Choroid plexus epithelial cell (primary cell): ENCODE data around the gene TCF7L2.

Source experiments
- DNase-seq: peaks from one replicate; pipeline ENCODE4 v3.0.0-alpha.2; 2010; ENCODE audit warnings: low read depth
- H3K4me3 ChIP-seq: 2 replicates; pipeline ENCODE4 v1.5.1; 2011; ENCODE audit warnings: low read depth, mild to moderate bottlenecking, control low read depth, low read length, moderate library complexity
- TF ChIP-seq, protein P1 (sequence below): conservative IDR thresholded peaks from 2 replicates; pipeline ENCODE4 v1.5.1; 2011; ENCODE audit warnings: low read depth, mild to moderate bottlenecking, control low read depth, inconsistent platforms, low read length, moderate library complexity

TCF7L2 gene

DNA sequence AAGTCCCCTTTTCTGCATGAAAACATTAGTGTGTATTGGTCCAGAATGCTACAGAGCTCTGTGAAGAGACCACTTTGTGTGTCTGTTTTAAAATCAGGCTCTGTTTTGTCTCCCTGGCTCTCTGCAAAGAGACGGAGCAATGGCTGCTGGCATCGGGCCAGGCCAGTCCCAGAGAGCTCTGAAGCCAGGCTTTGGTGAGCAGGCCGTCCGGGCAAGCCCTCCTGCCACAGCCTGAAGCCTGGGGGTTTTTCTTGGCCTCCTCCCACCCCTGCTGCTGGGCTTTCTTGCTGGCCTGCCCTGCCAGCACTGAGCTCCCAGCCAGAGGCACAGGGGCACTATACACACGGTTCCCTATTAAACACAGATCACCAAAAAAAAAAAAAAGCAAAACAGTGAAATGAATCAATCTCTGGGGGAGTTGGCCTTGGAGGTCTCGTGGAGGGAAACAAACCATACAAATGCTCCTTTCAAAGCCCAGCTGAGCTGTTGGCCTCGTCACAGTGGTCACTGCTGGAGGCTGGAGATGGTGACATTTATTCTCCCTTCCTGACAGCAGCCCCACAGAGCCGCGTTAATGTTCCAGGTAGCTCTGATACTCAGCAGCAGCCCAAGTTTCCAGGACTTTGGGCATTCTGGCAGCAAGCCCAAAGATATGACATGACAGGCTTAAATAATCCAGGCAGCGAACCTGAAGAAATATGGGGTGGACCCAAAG is 237.2 kb downstream of the TCF7L2 start:
- TF ChIP-seq, protein P1, sequence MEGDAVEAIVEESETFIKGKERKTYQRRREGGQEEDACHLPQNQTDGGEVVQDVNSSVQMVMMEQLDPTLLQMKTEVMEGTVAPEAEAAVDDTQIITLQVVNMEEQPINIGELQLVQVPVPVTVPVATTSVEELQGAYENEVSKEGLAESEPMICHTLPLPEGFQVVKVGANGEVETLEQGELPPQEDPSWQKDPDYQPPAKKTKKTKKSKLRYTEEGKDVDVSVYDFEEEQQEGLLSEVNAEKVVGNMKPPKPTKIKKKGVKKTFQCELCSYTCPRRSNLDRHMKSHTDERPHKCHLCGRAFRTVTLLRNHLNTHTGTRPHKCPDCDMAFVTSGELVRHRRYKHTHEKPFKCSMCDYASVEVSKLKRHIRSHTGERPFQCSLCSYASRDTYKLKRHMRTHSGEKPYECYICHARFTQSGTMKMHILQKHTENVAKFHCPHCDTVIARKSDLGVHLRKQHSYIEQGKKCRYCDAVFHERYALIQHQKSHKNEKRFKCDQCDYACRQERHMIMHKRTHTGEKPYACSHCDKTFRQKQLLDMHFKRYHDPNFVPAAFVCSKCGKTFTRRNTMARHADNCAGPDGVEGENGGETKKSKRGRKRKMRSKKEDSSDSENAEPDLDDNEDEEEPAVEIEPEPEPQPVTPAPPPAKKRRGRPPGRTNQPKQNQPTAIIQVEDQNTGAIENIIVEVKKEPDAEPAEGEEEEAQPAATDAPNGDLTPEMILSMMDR, result no peak
- peak; percentile 44 for DNase-seq
- H3K4me3 ChIP-seq, result no peak overlapping the region

DNA sequence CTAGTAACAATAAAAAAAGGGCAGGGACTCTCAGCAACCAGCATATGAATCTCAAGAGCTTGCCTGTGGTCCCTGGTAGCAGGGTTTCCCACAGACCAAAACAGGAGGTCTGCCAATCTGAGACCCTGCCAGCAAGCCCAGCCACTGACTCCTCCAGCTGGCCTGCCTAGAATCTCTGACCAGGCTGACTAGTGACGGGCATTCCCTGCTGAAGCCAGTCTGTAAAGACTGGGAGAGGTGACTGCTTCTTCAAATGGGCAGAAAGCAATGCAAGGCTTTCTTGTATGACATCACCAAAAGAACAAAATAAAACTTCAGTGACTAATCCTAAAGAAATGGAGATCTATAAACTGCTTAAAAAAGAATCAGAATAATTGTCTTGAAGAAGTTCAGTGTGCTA is 249.4 kb downstream of the TCF7L2 start:
- TF ChIP-seq, protein P1, result no peak
- DNase-seq, result peak; percentile 33
- no peak overlapping the region for H3K4me3 ChIP-seq

GRCh38 chr10:113202011-113202410 is 252.0 kb downstream of the TCF7L2 start:
- no peak overlapping the region for H3K4me3 ChIP-seq
- TF ChIP-seq, protein P1, result no peak
- DNase-seq, result no peak

DNA sequence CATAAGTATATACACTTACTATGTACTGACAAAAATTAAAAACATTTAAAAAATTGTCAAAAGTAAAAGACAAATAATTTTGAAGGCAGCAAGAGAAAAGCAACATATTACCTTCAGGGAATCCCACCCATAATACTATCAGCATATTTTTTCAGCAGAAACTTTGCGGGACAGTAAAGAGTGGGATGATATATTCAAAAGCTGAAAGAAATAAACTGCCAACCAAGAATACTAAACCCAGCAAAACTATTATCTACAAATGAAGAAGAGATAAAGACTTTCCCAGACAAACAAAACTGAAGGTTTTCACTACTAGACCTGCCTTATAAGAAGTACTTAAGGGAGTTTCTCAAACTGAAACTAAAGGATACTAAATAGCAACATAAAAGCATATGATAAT is 257.9 kb downstream of the TCF7L2 start:
- H3K4me3 ChIP-seq, result no peak overlapping the region
- TF ChIP-seq, protein P1, result no peak
- no peak for DNase-seq

- no peak overlapping the region for H3K4me3 ChIP-seq
- TF ChIP-seq, protein P1, result no peak
- DNase-seq, result no peak
These were observed 263.0 kb downstream of the TCF7L2 start for GRCh38 chr10:113213035-113213434.

DNA sequence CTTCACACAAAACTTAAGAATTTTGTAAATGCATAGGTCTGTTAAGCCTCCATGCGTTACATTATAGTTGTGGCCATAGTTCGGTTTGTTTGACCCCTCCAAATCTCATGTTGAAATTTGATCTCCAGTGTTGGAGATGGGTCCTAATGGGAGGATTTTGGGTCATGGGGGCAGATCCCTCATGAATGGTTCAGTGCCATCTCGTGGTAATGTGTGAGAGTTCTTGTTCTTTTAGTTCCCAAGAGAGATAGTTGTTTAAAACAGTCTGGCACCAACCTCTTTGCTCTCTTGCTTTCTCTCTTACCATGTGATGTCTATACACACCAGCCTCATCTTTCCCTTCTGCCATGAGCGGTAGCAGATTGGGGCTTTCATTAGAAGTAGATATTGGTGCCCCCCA is 264.3 kb downstream of the TCF7L2 start:
- no peak overlapping the region for H3K4me3 ChIP-seq
- TF ChIP-seq, protein P1, result no peak
- no peak for DNase-seq

DNA sequence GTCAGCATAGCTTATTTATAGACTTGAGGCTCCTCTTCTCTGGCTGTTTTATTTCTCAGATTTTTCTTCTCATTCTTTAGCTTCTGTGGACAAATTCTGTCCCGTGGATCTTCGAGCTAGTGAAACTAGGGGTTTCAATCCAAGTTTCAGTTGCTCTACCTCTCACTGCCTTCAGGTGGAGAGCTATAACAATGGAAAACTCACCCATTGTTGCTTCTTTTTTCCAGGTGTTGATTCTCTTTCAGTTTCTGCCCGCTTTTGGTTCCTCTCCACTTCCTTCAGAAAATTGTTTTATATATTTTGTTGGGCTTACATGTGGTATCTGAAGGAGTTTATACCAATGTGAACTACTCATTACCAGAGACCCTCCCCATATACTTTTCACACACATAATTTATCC is 266.1 kb downstream of the TCF7L2 start:
- no peak overlapping the region for H3K4me3 ChIP-seq
- TF ChIP-seq, protein P1, result peak; percentile 42
- no peak for DNase-seq
